Subcutaneous abdominal adipose tissue (tissue), 5 donors: Measurements from ENCODE around the gene UMAD1.

Experiments used
- H3K27ac ChIP-seq: one replicate; pipeline ENCODE4 v1.7.0; 2013; ENCODE audit warnings: low read depth, mild to moderate bottlenecking, inconsistent platforms, low read length, moderate library complexity
- H3K27me3 ChIP-seq, 5 donors: one replicate each; pipeline ENCODE4 v1.7.0; 2013; ENCODE audit warnings: low read length in 5 of 5, inconsistent platforms in 1 of 5; ENCODE audit not compliant: control insufficient read depth in 5 of 5, insufficient read depth in 4 of 5
- H3K36me3 ChIP-seq, 5 donors: one replicate each; pipeline ENCODE4 v1.7.0; 2013; ENCODE audit warnings: low read length in 5 of 5; ENCODE audit not compliant: control insufficient read depth in 5 of 5, insufficient read depth in 5 of 5
- H3K4me1 ChIP-seq, 5 donors: one replicate each; pipeline ENCODE4 v1.7.0; 2013; ENCODE audit warnings: low read length in 5 of 5, mild to moderate bottlenecking in 3 of 5, moderate library complexity in 1 of 5; ENCODE audit not compliant: control insufficient read depth in 5 of 5, insufficient read depth in 5 of 5
- H3K4me3 ChIP-seq, 5 donors: one replicate each; pipeline ENCODE4 v1.7.0; 2013; ENCODE audit warnings: low read length in 5 of 5, low read depth in 1 of 5
- H3K9ac ChIP-seq, 5 donors: one replicate each; pipeline ENCODE4 v1.7.0; 2013; ENCODE audit warnings: low read length in 5 of 5, mild to moderate bottlenecking in 4 of 5, moderate library complexity in 3 of 5
- H3K9me3 ChIP-seq, 5 donors: one replicate each; pipeline ENCODE4 v1.7.0; 2013; ENCODE audit warnings: low read length in 5 of 5; ENCODE audit not compliant: control insufficient read depth in 5 of 5
- donor health status: healthy.
- donor health status: healthy.
- donor health status: healthy.
- donor health status: healthy.
- donor health status: healthy.

Gene UMAD1

DNA sequence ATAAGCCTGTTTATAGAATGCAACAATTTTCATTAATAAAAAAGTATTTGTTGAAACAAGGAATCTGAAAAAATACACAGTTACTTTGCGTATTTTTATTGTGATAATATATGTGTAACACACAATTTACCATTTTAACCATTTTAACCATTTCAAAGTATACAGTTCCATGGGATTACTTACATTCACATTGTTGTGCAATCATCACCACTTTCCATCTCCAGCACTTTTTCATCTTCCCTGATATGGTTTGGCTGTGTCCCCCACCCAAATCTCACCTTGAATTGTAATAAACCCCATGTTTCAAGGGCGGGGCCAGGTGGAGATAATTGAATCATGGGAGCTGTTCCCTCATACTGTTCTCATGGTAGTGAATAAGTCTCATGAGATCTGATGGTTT, 266.8 kb downstream of the UMAD1 start:
- Histone ChIP-seq H3K9me3 (no peaks in the 10 kb centered on the region), H3K27me3 (no peaks in the 10 kb centered on the region), H3K4me3 (no peak overlapping the region), H3K4me1 (no peaks in the 10 kb centered on the region), H3K27ac (no peak overlapping the region), H3K9ac (no peak overlapping the region), H3K36me3 (no peaks in the 10 kb centered on the region)

DNA sequence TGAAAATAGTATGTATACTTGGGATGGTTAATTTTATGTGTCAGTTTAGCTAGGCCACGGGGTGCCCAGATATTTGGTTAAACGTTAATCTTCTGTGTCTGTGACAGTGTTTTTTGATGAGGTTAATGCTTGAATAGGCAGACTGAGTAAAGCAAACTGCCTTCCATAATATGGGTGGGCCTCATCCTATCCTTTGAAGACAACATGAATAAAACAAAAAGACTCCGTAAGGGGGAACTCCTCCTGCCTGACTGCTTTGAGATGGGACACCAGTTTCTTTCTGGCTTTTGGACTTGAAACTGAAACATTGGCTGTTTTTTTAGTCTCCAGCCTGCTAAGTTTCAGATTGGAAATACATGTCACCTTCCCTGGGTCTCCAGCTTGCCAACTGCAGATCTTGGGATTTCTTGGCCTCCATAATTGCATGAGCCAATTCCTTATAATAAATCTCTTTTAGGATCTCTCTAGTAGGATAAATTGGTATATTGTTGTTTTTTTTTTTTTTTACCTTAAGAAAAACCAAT, 268.1 kb downstream of the UMAD1 start:
- H3K27ac ChIP-seq, result no peak overlapping the region
- H3K4me3 ChIP-seq, result no peak overlapping the region
- H3K4me1 ChIP-seq, result peaks cover 0 to 6% (median 0%) of the 10 kb centered on the region in 5 donors
- no peaks in the 10 kb centered on the region for H3K27me3 ChIP-seq
- H3K9ac ChIP-seq, result no peak overlapping the region
- H3K36me3 ChIP-seq, result no peaks in the 10 kb centered on the region
- no peaks in the 10 kb centered on the region for H3K9me3 ChIP-seq

DNA sequence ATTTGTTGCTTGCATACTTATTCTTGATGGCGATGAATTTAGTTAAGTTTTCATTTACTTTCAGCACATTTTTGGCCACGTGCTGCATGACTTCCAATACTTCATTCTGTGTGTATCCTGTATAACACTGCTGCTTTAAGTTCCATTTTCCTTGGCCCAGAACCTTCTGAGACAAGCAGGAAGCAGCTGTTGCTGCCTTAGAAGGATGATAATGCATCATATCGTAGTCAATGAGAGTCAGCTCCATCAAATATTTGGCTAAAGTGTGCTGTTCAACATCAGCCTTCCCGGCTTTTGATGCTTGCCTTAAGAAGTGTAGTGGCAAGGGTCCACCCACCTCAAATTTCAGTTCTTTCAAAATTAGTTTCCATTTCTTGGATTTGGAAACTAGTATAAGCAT, 268.8 kb downstream of the UMAD1 start:
- no peak overlapping the region for H3K27ac ChIP-seq
- H3K9ac ChIP-seq, result no peak overlapping the region
- H3K9me3 ChIP-seq, result no peaks in the 10 kb centered on the region
- H3K27me3 ChIP-seq, result no peaks in the 10 kb centered on the region
- no peak overlapping the region for H3K4me3 ChIP-seq
- H3K36me3 ChIP-seq, result no peaks in the 10 kb centered on the region
- H3K4me1 ChIP-seq, result peaks cover 0 to 8% (median 0%) of the 10 kb centered on the region in 5 donors

DNA sequence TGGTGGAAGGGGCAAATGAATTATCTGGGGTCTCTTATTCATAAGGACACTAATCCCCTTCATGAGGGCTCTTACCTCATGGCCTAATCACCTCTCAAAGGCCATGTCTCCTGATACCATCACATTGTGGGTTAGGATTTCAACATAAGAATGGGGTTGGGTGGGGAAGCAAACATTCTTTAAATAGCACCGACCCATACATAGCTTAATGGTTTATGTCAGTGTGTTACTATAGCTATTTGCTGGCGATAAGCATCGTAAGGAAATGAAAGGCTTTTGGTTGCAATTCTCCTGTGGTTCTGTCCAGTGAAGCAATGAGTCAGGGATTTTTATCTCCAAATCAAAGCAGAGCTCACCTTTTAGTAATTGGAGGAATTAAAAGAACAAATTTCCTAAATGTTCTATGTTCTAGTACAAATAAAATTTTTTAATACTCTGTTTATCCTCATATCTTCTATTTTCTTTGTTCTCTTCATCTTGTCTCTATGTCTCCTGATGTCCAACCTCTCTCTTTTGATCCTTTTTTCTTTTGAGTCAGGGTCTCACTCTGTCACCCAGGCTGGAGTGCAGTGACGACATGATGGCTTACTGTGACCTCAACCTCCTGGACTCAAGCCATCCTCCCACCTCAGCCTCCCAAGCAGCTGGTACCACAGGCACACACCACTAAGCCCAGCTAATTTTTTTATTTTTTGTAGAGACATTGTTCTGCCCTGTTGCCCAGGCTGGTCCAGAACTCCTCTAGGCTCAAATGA, 271.0 kb downstream of the UMAD1 start:
- peaks cover 0 to 8% (median 0%) of the 10 kb centered on the region in 5 donors for H3K4me1 ChIP-seq
- no peaks in the 10 kb centered on the region for H3K36me3 ChIP-seq
- no peak overlapping the region for H3K27ac ChIP-seq
- H3K9ac ChIP-seq, result no peak overlapping the region
- H3K4me3 ChIP-seq, result no peak overlapping the region
- no peaks in the 10 kb centered on the region for H3K27me3 ChIP-seq
- H3K9me3 ChIP-seq, result no peaks in the 10 kb centered on the region

DNA sequence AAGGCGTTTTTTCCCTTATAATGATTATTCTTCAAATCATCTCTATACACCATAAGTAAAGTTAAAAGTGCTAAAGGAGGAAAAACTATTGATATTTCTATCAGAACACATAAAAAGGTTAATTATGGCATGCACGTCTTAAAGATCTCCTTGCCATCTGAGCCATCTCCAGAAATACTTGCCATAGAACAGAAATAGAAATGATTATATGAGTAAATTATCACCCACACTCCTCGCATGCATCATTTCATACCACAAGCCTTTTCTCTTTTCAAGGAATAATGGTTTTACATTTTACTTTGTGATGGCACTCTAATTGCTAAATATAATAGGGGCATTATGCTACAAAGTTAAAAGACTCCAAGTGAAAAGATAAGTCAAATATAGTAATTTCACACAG, 272.4 kb downstream of the UMAD1 start:
- H3K9me3 ChIP-seq, result no peaks in the 10 kb centered on the region
- H3K4me1 ChIP-seq, result peaks cover 0 to 8% (median 0%) of the 10 kb centered on the region in 5 donors
- no peaks in the 10 kb centered on the region for H3K36me3 ChIP-seq
- H3K27ac ChIP-seq, result no peak overlapping the region
- no peak overlapping the region for H3K4me3 ChIP-seq
- H3K9ac ChIP-seq, result no peak overlapping the region
- H3K27me3 ChIP-seq, result no peaks in the 10 kb centered on the region

DNA sequence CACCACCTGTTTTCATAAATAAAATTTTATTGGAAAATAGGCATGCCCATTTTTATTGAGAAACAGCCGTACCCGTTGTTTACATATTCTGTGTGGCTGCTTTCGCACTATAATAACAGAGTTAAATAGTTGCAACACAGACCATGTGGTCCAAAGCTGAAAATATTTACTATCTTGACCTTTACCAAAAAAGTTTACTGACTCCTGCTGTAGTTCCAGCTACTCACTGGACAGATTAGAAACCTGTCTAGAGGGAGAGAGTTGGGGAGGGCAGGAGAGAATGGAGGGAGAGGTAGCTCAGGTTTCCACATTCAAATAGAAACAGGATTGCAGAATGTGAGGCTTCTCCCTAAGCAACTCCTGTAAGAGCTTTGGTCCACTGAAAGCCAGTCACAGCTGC, 273.0 kb downstream of the UMAD1 start:
- H3K4me3 ChIP-seq, result no peak overlapping the region
- H3K9ac ChIP-seq, result no peak overlapping the region
- no peaks in the 10 kb centered on the region for H3K36me3 ChIP-seq
- peaks cover 0 to 8% (median 0%) of the 10 kb centered on the region in 5 donors for H3K4me1 ChIP-seq
- H3K9me3 ChIP-seq, result no peaks in the 10 kb centered on the region
- no peaks in the 10 kb centered on the region for H3K27me3 ChIP-seq
- no peak overlapping the region for H3K27ac ChIP-seq

DNA sequence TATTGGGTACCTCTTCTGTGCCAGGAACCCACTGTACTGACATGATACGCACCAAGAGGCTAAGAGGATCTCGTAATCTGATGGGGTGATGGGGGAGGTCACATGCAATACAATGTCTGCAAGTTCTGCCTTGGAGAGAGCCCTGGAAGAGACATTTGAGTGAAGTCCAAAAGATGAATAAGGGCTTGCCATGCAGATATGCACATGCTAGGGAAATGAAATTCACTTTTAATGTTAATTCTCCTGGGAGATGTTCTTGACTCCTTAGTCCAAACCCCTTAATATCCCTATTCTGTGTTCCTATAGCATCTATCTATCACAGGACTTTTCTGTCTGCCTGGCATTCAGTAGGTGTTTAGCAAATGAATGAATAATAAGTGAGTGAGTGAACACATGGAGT, 274.0 kb downstream of the UMAD1 start:
- Histone ChIP-seq H3K36me3 (no peaks in the 10 kb centered on the region), H3K27ac (no peak overlapping the region), H3K9me3 (no peaks in the 10 kb centered on the region), H3K4me1 (peaks cover 0 to 8% (median 0%) of the 10 kb centered on the region in 5 donors), H3K4me3 (no peak overlapping the region), H3K27me3 (no peaks in the 10 kb centered on the region), H3K9ac (no peak overlapping the region)

DNA sequence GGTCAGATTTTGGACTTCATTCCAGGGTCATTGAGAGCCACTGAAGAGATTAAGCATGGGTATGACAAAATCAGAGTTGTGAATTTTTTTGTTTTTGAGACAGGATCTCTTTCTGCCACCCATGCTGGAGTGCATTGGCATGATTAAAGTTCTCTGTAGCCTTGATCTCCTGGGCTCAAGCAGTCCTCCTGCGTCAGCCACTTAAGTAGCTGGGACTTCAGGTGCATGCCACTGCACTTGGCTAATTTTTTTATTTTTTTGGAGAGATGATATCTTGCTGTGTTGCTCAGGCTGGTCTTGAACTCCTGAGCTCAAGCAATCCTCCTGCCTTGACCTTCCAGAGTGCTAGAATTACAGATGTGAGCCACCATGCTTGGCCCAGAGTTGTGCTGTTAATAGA, 275.5 kb downstream of the UMAD1 start:
- no peak overlapping the region for H3K27ac ChIP-seq
- no peaks in the 10 kb centered on the region for H3K27me3 ChIP-seq
- peaks cover 0 to 8% (median 0%) of the 10 kb centered on the region in 5 donors for H3K4me1 ChIP-seq
- H3K36me3 ChIP-seq, result no peaks in the 10 kb centered on the region
- H3K9ac ChIP-seq, result no peak overlapping the region
- H3K9me3 ChIP-seq, result no peaks in the 10 kb centered on the region
- no peak overlapping the region for H3K4me3 ChIP-seq

DNA sequence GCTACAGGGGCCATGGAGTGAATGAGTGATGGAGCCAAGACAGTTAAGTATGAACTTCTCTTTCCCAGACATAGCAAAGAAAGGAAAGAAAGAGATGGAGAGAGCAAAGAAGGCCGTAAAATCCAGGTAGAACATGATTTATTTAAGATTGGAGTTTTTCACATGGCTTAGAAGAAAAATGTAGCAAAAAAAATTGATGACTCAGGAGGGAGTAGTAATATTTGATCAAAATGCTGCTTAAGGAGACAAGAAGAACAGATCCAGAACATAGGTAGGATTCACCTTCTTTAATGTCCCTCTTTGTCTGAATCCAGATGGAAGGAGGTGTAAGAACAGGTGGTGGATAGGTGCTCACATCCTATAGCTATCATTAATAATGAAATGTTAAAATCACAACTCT, 277.0 kb downstream of the UMAD1 start:
- Histone ChIP-seq H3K27me3 (no peaks in the 10 kb centered on the region), H3K36me3 (no peaks in the 10 kb centered on the region), H3K9ac (no peak overlapping the region), H3K4me3 (no peak overlapping the region), H3K27ac (no peak overlapping the region), H3K9me3 (no peaks in the 10 kb centered on the region), H3K4me1 (peaks cover 0 to 14% (median 0%) of the 10 kb centered on the region in 5 donors)

DNA sequence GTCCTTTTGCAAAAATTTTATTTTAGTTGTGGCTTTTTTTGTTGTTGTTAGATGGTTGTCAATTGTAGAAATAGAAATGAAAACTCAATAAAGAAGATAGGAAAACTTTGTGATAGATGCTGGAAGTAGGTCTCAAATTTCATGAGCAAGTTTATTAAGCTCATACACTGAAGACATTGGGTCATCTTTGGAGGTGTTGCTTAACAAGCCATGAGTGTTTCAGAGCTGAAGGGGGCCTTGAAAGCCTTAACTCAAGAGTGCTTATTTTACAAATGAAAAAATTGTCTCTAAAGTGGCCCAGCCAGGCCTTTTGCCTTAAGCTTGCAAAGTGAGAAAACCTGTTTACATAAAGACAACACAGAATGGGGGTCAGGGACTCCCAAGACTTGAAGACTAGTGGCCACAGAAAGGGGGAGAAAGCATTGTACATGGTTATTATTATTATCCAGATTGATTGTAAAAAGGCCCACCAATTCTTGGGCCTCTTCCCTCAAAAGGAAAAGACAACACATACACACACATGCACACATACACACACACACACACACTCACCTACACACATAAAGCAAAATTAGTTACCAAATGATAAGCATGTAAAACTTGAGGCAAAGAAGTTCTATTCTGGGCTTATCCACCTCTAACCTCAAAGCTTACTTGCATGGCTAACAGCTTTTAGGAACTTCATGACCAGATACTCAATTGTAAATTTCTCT, 278.3 kb downstream of the UMAD1 start:
- Histone ChIP-seq H3K9me3 (no peaks in the 10 kb centered on the region), H3K9ac (no peak overlapping the region), H3K4me1 (peaks cover 0 to 7% (median 0%) of the 10 kb centered on the region in 5 donors), H3K27me3 (no peaks in the 10 kb centered on the region), H3K27ac (no peak overlapping the region), H3K4me3 (no peak overlapping the region), H3K36me3 (no peaks in the 10 kb centered on the region)
